Measurements from ENCODE around the gene CCDC88A.

GRCh38 chr2:55363636-55364035 lies 56.0 kb downstream of the CCDC88A start:
- no peak for TF ChIP-seq EZH2 (IDR thresholded peaks at IDR 0.05)
- TF ChIP-seq SP1 (IDR thresholded peaks at IDR 0.05; ENCODE audit: low read depth): no peak
- no peak for TF ChIP-seq SIN3A (IDR thresholded peaks at IDR 0.05; ENCODE audit: low read depth)
- TF ChIP-seq CTCF (IDR thresholded peaks at IDR 0.05 in 2 of 3, conservative IDR thresholded peaks at IDR 0.05 in 1 of 3; ENCODE audit: borderline replicate concordance in 1 of 3, insufficient read depth in 1 of 3, low read depth in 2 of 3, low read length in 2 of 3): no peak
- TF ChIP-seq RAD21 (IDR thresholded peaks at IDR 0.05; ENCODE audit: low read depth): no peak

Data from HCT116 (cell line).